Measurements from ENCODE around the gene EXOC3L4. TPM values are rescaled to one million over a fixed set of nuclear protein-coding genes. Genes with fewer than 3 reads are reported as not detected.
A peak's percentile ranks its signal among the peaks of the same experiment; 100 is the strongest.

EXOC3L4 gene
- total and polyA plus RNA-seq, 2 donors from 2014 or later, result 11.6 to 15.6 TPM

GRCh38 chr14:103058164-103059055, 36.1 kb upstream of the EXOC3L4 start:
- Histone ChIP-seq H3K9me3 (ENCODE audit: control insufficient read depth in 2 of 3, insufficient read depth in 1 of 3, low read length in 3 of 3) (no peaks in the 10 kb centered on the region), H3K36me3 (ENCODE audit: control insufficient read depth in 2 of 3, insufficient read depth in 3 of 3, low read length in 3 of 3) (no peaks in the 10 kb centered on the region), H3K9ac (ENCODE audit: low read length in 3 of 3) (peak overlapping the region; percentile 26 to 85 (median 26)), H3K4me1 (ENCODE audit: control insufficient read depth in 2 of 3, insufficient read depth in 2 of 3, low read depth in 1 of 3, low read length in 3 of 3) (peaks cover 0 to 23% (median 0%) of the 10 kb centered on the region in 3 donors), H3K4me3 (ENCODE audit: low read length in 3 of 3) (peak overlapping the region; percentile 61 to 84 (median 74)), H3K27ac (ENCODE audit: low read depth in 2 of 2, low read length in 2 of 2) (peak overlapping the region; percentile 59 to 78), H3K27me3 (ENCODE audit: control insufficient read depth, insufficient read depth, low read length) (no peaks in the 10 kb centered on the region)
- peak in 3 of 5 donors; percentile 56 to 72 (median 61) for DNase-seq
- intact Hi-C loops (cut with DNase I), result no loop called here
- TF ChIP-seq, protein P1, sequence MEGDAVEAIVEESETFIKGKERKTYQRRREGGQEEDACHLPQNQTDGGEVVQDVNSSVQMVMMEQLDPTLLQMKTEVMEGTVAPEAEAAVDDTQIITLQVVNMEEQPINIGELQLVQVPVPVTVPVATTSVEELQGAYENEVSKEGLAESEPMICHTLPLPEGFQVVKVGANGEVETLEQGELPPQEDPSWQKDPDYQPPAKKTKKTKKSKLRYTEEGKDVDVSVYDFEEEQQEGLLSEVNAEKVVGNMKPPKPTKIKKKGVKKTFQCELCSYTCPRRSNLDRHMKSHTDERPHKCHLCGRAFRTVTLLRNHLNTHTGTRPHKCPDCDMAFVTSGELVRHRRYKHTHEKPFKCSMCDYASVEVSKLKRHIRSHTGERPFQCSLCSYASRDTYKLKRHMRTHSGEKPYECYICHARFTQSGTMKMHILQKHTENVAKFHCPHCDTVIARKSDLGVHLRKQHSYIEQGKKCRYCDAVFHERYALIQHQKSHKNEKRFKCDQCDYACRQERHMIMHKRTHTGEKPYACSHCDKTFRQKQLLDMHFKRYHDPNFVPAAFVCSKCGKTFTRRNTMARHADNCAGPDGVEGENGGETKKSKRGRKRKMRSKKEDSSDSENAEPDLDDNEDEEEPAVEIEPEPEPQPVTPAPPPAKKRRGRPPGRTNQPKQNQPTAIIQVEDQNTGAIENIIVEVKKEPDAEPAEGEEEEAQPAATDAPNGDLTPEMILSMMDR (IDR thresholded peaks at IDR 0.05; ENCODE audit: borderline replicate concordance, extremely low read depth, insufficient read depth), result no peak
- FAIRE-seq, result no peak

- intact Hi-C loops (cut with DNase I), result no loop called here
- no peak overlapping the region for H3K9ac ChIP-seq (ENCODE audit: low read length in 3 of 3)
- H3K36me3 ChIP-seq (ENCODE audit: control insufficient read depth in 2 of 3, insufficient read depth in 3 of 3, low read length in 3 of 3), result no peaks in the 10 kb centered on the region
- no peak overlapping the region for H3K4me3 ChIP-seq (ENCODE audit: low read length in 3 of 3)
- TF ChIP-seq, protein P1 (IDR thresholded peaks at IDR 0.05; ENCODE audit: borderline replicate concordance, extremely low read depth, insufficient read depth), result no peak
- peak in 1 of 5 donors; percentile 30 for DNase-seq
- H3K9me3 ChIP-seq (ENCODE audit: control insufficient read depth in 2 of 3, insufficient read depth in 1 of 3, low read length in 3 of 3), result no peaks in the 10 kb centered on the region
- H3K4me1 ChIP-seq (ENCODE audit: control insufficient read depth in 2 of 3, insufficient read depth in 2 of 3, low read depth in 1 of 3, low read length in 3 of 3), result peaks cover 0 to 23% (median 0%) of the 10 kb centered on the region in 3 donors
- no peak overlapping the region for H3K27ac ChIP-seq (ENCODE audit: low read depth in 2 of 2, low read length in 2 of 2)
- no peaks in the 10 kb centered on the region for H3K27me3 ChIP-seq (ENCODE audit: control insufficient read depth, insufficient read depth, low read length)
- no peak for FAIRE-seq
These were observed 35.0 kb upstream of the EXOC3L4 start for GRCh38 chr14:103059556-103059955.

DNA sequence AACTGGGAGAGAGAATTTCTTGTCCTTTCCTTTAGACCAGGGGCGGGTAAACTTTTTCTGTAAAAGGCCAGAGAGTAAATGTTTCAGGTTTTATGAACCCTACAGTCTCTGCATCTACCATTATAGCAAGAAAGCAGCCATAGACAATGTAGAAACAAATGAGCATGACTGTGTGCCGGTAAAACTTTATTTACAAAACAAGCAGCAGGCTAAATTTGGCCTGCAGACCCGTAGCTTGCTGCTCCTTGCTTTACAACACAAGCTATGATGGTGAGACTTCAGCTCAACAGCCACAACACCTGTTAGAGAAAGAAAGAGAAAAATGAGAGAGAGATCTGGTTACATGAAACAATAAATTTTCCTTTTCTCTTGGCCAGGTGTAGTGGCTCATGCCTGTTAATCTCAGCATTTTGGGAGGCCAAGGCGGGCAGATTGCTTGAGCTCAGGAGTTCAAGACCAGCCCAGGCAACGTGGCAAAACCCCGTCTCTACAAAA, 33.0 kb upstream of the EXOC3L4 start:
- Histone ChIP-seq H3K27me3 (ENCODE audit: control insufficient read depth, insufficient read depth, low read length) (no peaks in the 10 kb centered on the region), H3K4me3 (ENCODE audit: low read length in 3 of 3) (no peak overlapping the region), H3K36me3 (ENCODE audit: control insufficient read depth in 2 of 3, insufficient read depth in 3 of 3, low read length in 3 of 3) (no peaks in the 10 kb centered on the region), H3K4me1 (ENCODE audit: control insufficient read depth in 2 of 3, insufficient read depth in 2 of 3, low read depth in 1 of 3, low read length in 3 of 3) (peaks cover 0 to 24% (median 7%) of the 10 kb centered on the region in 3 donors), H3K9me3 (ENCODE audit: control insufficient read depth in 2 of 3, insufficient read depth in 1 of 3, low read length in 3 of 3) (no peaks in the 10 kb centered on the region), H3K27ac (ENCODE audit: low read depth in 2 of 2, low read length in 2 of 2) (no peak overlapping the region), H3K9ac (ENCODE audit: low read length in 3 of 3) (no peak overlapping the region)
- FAIRE-seq, result no peak
- TF ChIP-seq, protein P1 (IDR thresholded peaks at IDR 0.05; ENCODE audit: borderline replicate concordance, extremely low read depth, insufficient read depth), result no peak
- no peak for DNase-seq
- intact Hi-C loops (cut with DNase I), result no loop called here
